HG03469 (cell line): ENCODE measurements around the gene VPS13C.

Experiments
- ATAC-seq: cut with Tn5 transposase; IDR thresholded peaks from one replicate; pipeline ENCODE4 v1.9.1; 2021; ENCODE audit warnings: mild to moderate bottlenecking, moderate library complexity, moderate number of reproducible peaks; ENCODE audit not compliant: unreplicated experiment

The VPS13C gene

DNA sequence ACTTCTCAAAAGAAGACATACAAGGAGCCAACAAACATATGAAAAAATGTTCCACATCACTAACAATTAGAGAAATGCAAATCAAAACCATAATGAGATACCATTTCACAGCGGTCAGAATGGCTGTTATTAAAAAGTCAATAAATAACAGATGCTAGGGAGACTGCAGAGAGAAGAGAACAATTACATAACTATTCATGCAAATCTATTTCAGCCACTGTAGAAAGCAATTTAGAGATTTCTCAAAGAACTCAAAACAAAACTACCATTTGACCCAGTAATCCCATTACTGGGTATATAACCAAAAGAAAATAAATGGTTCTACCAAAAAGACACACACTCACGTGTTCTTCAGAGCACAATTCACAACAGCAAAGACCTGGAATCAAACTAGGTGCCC, 116.3 kb downstream of the VPS13C start:
- ATAC-seq = no peak

DNA sequence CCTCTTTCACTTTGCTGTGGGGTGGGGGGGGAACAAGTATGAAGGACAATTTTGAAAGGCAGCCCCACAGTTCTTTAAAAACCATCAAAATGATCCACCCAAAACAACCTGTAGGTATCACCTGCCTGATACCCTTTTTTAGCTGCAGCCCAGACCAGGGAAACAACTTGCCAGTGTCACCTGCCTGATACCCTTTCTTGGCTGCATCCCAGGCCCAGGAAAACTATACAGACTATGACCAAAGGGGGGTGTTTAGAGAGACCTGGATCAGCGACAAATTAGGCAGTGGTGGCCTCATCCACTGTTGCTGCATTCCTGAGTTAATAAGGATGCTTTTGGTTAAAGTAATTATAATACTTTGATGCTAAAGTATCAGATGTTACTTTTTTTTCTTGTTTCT, 122.0 kb downstream of the VPS13C start:
- ATAC-seq = no peak

DNA sequence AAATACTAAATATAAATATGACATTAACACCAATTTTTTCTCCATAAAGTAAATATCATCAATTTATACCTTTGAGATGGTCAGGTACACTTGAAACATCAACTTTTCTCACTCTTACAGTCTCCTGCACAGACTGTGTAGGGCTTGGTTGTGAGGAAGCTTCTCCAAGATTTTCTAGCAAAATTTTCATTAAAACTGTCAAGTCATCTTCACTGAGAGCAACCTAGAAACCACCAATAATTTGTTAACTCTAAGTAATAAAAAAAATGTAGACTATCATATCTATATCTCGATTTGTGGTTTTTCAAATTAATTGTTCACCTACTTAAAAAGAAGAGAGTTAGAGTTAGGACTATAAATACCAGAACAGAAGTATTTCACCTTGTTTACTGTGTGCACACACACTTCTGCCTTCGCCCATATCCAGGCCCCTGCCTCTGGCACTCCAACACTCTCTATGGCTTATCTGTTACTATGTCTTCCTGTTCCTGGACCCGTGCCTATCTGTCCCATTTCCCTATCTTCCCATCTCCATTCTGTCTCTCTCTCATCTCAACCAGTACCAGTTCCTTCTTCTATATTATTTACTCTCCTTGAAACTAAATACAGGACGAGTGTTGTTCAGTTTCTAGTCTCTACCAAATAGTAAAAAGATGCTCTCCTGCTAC, 123.6 kb downstream of the VPS13C start:
- ATAC-seq = no peak

DNA sequence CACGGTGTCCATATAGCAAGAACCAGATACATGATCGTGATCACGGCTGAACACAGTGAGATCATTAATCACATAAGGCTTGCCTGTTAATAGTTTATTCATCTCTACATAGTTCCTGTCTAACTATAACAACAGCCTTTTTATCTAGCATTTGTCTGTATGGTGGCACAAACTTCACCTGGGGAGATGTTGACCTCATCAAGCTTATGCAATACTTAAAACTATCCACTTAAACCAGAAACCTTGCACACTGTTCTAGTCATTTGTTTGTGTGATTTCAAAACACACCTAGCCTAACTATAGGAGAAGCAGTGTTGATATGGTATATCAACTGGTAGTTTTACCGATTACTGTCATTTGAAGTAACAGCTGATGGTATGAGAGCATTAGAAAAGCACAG, 124.8 kb downstream of the VPS13C start:
- ATAC-seq = no peak

DNA sequence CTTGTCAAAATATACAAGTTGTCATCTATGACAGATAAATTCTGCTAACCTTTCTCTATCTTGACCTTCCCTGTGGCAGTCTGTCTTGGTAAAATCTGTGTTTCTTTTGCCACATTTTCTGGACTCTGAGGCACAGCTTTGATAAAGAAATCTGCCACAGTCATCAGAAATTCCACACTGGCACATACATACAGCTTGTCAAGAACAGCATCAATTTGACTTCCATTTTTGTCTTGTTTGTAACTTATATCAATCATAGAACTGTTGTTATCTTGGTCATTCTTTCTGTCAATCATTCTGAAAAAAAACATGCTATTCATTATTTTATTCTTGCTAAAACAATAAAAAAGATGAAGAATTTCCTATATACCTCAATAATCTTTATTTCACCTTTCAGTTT, 130.8 kb downstream of the VPS13C start:
- ATAC-seq = no peak

DNA sequence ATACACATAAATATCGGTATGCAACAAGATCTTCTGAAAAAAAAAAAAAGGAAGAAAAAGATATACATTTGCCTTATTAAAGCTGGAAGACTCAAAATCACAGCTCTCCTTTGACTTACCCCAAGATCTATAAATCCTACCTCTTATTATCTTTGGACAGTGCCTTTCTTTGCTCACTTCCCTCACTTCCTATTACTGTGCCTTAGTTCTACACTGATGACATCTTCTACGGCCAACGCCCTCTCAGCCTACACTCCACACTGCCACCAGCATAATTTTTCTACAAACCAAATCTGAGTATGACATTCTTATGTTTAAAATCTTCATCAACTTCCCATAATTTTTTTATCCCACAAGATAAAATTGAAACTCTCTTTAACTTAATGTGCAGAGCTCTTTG, 137.1 kb downstream of the VPS13C start:
- no peak for ATAC-seq

DNA sequence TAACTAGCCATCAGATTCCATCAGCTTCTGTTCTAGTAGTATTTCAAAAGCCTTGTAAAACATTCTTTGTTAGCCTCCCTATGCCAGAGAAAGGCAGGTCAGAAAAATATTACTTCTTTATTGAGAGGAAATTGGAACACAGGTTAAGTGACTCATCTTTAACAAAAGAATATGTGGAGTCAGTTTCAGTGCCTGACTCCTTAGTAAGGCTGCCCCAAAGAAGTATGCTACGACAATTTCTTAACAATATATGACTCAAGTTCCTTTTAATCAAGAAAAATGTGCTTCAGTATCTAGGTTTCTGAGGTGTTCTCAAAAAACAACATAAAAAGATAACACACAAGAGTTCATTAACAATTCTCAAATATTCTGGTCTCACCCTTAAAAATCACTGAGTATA, 139.2 kb downstream of the VPS13C start:
- no peak for ATAC-seq

DNA sequence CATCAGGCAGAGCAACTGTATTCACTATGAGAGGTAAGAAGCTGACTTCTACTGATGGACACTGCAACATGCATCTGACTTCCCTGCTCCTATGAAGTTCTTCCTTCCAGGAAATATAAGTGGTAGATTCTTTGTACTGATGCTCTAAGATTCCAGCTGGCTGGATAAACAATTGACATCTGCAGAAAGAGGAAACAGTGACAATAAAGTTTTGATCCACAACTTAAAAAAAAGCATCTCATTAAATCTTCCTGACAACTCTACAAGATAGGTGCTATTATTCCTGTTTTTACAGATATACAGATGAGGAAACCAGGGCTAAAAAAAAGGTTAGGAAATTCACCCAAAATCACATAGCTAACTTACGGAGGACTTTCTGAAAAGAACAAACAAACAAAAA, 142.8 kb downstream of the VPS13C start:
- ATAC-seq = no peak

DNA sequence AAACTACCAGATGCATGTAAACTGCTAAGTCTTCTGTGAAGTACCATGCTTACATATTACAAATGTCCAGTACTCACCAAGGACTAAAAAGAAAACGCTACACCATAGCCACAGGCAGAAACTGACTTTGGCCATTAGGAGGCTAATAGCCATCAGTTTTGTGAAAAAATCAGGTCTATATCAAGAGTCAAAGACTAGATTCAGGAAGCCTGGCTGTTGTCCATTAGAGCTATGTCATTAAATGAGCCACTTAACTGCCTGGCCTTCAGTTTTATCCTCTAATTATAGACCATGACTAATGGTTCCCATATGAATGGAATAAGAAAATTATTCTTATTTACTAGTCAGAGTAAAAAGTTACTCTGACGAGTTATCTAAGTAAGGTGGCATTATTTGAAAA, 144.1 kb downstream of the VPS13C start:
- ATAC-seq = no peak

DNA sequence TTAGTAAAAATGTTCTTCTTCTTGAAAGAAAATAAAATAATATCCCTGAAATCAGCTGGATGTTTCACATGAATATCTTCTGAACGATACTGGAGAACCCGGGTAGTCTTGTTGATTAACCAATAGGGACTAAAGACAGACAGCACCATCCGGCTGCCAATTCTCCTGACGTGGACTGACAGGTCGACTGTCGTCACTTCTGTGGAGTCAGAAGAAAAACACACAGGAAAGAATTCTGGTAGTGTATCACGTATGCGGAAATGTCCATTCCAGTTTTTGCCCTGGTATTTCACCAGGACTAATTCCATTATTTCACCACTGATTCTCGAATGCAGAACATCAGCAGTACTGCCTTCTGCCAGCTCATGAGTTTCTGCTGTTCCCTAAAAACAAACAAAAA, 144.6 kb downstream of the VPS13C start:
- ATAC-seq = no peak

DNA sequence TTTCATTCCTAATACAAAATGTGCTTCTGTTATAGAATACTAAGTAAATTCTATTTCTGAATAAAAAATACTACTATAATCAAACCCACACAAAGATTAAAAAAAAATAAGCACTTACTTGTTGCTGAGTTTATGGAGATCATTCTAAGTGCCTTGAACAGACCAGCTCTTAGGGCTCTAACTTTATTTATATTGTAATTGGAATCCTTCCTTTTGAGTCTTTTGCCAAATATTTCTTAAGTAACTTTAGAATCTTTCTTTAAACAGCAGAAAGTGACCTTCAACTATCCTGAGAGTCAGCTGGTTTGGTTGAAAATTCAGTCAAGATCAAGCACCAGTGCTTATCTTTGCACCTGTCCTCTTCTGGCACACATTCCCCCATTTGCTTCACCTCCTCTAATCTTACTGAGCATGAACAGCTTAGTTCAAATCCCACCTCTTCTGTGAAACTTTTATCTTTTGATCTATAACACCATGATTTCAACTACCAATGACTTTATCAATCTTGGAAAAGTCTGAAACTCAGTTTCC, 149.3 kb downstream of the VPS13C start:
- no peak for ATAC-seq

DNA sequence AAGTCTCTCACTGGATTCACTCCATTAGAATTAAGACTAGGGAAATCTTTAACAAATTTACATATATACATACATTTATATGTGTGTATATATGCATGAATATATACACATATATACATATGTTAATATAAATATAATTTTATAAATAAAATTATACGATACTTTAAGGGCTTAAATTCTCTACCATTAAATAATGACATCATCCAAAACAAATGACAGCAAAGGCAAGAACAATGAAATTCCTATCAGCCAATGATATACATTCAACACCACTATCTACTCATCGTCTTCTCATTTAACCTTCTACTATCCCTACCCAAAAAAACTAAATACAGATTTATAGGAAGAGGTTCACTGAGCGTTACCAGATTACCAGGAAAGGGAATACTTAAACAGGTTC, 152.0 kb downstream of the VPS13C start:
- no peak for ATAC-seq

DNA sequence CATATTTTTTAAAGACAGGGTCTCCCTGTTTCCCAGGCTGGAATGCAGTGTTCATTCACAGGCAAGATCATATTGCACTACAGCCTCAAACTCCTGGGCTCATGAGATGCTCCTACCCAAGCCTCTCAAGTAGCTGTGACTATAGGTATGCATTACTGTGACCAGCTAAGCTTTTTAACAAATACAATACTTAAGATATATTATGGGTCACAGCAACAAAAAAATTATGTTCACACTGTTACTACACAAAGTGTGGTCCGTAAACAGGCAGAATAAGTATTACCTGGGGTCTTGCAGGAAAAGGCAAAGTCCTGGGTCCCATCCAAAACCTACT, 152.5 kb downstream of the VPS13C start:
- no peak for ATAC-seq

DNA sequence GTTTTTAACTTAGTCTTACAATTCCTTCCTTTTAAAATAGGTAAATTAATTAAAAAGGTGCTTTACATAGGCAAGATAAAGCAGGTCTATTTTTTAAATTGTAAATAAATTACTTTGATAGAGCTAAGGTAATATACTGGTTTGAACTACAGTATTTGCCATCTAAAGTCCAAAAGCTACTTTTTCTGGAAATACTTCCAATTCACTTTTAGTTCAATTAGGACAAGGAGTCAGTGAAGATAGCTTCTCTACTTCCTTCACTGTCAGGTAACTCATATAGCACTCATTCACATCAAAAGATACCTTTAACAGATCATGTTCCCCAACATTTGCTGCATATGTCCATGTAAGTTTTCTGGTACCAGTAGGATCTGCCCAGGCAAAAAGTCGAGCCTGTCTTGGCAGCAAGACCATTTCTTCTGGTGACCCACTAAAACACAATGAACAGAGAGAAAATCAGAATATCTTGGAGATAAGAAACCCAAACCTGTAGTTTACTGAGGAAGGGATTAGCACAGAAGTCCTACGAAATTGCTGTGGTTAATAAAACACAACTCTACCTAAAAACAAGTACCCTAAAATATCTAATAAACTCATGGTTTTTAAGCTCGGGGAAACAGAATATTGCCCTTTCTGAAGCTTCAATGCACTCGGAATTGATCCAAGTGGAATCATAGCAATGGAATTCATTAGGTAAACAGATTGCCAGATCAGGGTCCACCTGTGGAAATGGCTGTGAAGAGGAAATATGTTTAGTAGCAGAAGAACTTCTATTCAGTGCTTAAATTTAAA, 153.1 kb downstream of the VPS13C start:
- no peak for ATAC-seq

DNA sequence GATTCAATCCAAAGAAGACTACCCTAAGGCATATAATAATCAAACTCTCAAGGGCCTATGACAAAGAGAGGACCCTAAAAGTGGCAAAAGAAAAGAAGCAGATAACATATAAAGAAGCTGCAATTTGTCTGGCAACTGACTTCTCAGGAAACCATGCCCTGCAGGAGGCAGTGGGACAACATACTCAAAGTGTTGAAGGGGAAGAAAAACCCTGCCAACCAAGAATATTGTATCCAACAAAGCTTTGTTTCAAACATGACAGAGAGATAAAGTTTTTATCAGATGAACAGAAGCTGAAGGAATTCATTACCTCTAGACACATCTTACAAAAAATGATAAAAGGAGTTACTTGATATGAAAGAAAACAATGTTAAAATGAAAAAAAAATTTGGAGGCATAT, 167.1 kb downstream of the VPS13C start:
- no peak for ATAC-seq

DNA sequence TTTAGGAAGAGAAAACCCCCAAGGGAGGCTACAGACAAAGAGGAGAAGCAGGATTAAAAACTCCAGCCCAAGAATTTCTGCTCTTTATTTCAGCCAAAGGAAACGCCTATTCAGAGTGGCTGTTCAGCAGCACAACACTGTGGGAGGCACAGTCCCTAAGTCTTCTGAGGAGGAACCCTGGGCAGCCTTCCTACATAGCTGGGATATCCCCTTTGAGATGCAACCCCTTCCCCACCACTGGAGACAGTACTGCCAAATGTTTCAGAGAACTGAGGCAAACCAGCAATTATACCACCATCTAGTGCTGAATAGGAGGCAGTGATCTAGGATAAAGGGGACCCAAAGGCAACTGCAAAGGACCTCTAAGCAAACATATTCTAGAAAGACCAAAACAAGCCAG, 168.1 kb downstream of the VPS13C start:
- ATAC-seq = no peak

DNA sequence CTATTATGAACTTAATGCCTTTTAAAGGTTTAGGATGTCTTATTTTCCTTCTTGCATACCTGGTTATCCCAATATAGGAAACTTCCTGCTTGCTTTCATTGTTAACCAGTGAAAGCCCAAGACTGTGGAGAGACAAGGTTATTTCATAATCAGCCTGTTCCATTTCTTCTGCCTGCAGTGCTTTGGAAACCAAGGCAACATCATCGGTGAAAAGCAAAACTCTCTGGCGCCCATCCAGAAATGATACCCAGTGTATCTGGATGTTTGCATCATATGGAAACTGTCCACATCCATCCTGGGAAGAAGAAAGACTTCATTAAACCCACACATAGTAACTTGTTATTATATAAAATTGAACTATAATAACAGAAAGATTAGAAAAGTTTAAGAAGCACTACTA, 170.1 kb downstream of the VPS13C start:
- no peak for ATAC-seq

DNA sequence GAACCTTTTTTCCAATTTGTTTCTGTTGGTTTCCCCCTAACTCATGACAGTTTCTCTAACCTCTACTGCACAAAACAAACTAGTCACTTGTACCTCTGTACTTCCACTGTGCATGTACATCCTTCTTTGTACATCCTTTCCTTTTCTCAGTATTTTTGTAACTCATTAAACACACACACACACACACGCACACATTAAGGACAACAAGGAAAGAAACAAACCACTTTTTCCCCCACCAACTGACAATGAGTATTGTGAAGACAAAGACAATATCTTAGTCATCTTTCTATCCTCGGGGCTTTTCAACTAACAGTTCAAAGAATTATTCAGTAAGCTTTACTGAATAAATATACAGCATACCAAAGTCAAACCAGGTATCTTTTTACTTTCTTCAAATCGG, 170.5 kb downstream of the VPS13C start:
- no peak for ATAC-seq

DNA sequence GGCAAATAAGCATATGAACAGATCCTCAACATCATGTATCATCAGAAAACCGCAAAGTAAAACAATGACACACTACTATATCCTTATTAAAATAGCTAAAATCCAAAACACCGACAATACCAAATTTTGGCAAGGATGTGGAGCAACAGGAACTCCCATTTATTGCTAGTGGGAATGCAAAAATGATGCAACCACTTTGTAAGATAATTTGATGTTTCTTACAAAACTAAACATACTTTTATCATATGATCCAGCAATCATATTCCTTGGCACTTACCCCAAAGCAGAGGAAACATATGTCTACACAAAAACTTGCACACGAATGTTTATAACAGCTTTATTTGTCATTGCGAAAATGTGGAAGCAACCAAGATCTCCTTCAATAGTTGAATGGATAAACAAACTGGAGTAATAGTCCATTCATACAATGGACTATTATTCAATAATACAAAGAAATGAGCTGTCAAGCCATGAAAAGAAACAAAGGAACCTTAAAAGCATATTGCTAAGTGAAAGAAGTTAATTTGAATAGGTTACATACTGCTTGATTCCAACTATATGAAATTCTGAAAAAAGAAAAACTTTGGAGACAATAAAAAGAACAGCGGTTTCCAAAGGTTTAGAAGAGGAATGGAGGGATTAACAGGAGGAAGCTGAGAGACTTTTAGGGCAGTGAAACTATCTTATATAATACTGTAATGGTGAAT, 172.0 kb downstream of the VPS13C start:
- no peak for ATAC-seq

DNA sequence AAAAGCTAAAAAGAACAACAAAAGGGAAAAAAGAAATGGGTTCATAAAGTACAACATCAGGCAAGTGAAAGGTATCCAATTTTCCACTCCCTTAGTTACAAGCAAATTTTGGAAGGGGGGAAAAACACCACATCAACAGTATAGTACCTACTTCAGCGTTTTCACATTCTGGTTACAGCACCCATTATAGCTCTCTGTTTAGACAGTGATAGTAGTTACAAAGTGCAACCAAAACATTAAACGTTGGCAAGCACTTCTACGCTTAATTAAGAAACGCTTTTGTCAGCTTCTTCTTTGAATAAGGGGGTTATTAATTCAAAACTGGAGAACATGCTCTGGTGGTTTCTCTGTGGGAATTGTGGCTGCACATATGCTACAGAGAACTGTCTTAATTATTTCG, 180.2 kb downstream of the VPS13C start:
- ATAC-seq = no peak

DNA sequence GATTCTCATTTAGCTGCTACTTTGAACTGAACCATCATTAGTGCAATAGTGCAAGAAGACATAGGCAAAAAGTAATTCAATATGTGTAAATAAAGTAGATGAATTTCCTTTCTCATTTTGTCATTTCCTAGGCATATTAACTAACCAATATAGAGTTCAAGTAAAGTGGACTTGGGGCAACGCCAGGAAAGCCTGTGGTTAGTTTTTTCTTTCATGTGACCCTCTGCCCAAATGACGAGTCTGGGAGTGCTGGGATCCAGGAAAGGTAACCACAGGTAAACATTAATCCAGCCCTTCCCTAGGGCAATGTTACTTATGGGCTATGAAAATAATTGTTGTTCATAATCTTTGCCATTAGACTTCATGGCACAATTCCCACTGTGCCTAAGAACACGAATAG, 181.0 kb downstream of the VPS13C start:
- no peak for ATAC-seq

DNA sequence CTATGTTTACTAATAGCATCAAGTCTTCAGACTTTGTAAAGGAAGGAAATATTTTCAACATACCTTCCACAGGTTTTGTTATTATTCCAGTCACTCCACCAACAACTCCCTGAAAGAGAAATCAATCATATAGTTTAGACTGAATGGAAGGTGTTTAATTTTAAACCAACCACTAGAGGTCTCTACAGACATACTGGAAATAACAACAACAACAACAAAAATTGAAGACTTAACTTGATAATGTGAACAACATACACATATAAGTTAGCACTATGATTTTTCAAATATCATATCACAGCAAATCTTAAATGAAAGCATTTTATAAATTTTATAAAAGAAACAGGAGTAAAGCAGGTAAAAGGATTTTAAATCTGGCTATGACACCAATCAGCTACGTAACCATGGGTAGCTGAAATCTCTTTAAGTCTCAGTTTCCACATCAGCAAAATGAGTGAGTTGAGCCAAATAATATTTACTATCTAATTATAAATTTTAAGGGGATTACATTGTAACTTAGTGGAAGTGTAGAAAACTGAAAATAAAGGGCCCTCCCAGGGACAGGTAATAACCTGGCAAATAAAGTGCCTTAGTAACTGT, 188.2 kb downstream of the VPS13C start:
- no peak for ATAC-seq
